Activated CD8-positive, alpha-beta T cell treated with anti-CD3 and anti-CD28 coated beads, Interleukin-2, amount 10 ng/mL, durations not matched to agents 7 days and 5 days (primary cell): ENCODE data around the gene EPN2. TPM values are rescaled to one million over a fixed set of nuclear protein-coding genes. Genes with fewer than 3 reads are reported as not detected.
"Not testable (repeated sequence)": the region's sequence is repeated elsewhere in the genome, so short reads cannot be mapped to it uniquely, and the experiment has no call there.

Experiments
- ATAC-seq: fragments of 150-1000 bp; cut with Tn5 transposase; one replicate; pipeline ENCODE4 v1.10.0; 2021; ENCODE audit warnings: moderate library complexity
- CTCF ChIA-PET: fragments of 350-600 bp; sonication (Branson Sonifier 250); formaldehyde crosslinking; loops from one replicate; lab custom pipeline; 2021; ENCODE audit warnings: antibody characterized with exemption; lab: Charles Lee
- POLR2A ChIA-PET: fragments of 350-600 bp; sonication (Branson Sonifier 250); formaldehyde crosslinking; loops from one replicate; lab custom pipeline; 2021; ENCODE audit warnings: antibody characterized with exemption; lab: Charles Lee
- DNase-seq: peaks from one replicate; pipeline ENCODE4 v3.0.0-alpha.2; 2020
- H3K27ac Mint-ChIP-seq: one replicate; pipeline ENCODE4 v1.8.0; 2021; ENCODE audit warnings: mild to moderate bottlenecking, mixed read lengths
- H3K27me3 Mint-ChIP-seq: one replicate; pipeline ENCODE4 v1.8.0; 2021; ENCODE audit warnings: low read depth, mixed read lengths
- H3K36me3 Mint-ChIP-seq: one replicate; pipeline ENCODE4 v1.8.0; 2021; ENCODE audit warnings: low read depth, mixed read lengths
- H3K4me1 Mint-ChIP-seq: one replicate; pipeline ENCODE4 v1.8.0; 2021; ENCODE audit warnings: low read depth, mixed read lengths
- H3K4me3 Mint-ChIP-seq: one replicate; pipeline ENCODE4 v1.8.0; 2021; ENCODE audit warnings: mild to moderate bottlenecking, mixed read lengths
- H3K9me3 Mint-ChIP-seq: one replicate; pipeline ENCODE4 v1.8.0; 2022; ENCODE audit warnings: mixed read lengths; ENCODE audit not compliant: insufficient read depth
- total RNA-seq, 2 experiments: library from RNA; stranded (reverse); gene quantifications; one replicate each; pipeline ENCODE4 v1.2.3, GENCODE V29; 2021

EPN2 gene
- total RNA-seq, 2 experiments from 2014 or later: 2.8 to 3.1 TPM

DNA sequence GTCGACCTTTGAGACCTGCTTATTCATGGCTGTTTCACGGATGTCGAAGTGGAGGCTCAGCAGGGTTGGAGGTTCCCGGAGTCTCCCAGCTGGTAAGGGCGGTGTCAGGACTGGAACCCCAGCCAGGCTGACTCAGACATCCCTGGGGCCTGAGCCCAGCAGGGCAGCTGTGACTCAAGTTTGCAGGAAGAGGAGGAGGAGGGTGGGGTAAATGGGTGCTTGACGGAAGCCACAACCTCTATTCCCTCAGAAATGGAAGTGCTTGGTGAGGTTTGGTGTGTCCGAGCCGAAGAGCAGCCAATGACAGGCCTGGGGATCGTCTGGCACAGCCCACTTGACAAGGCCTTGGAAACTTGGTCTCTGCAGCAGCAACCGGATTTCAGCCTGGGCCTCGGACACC lies 17.8 kb upstream of the EPN2 start:
- H3K27me3 Mint-ChIP-seq, ATAC-seq, H3K4me1 Mint-ChIP-seq, DNase-seq, CTCF ChIA-PET, H3K36me3 Mint-ChIP-seq, H3K4me3 Mint-ChIP-seq, H3K9me3 Mint-ChIP-seq, H3K27ac Mint-ChIP-seq, POLR2A ChIA-PET: not testable (repeated sequence)

- DNase-seq, POLR2A ChIA-PET, H3K9me3 Mint-ChIP-seq, H3K36me3 Mint-ChIP-seq, H3K27ac Mint-ChIP-seq, H3K4me1 Mint-ChIP-seq, H3K27me3 Mint-ChIP-seq, ATAC-seq, CTCF ChIA-PET, H3K4me3 Mint-ChIP-seq: not testable (repeated sequence)
Observed at GRCh38 chr17:19220195-19220594, 17.0 kb upstream of the EPN2 start.

GRCh38 chr17:19226610-19227588 lies 10.3 kb upstream of the EPN2 start:
- H3K4me1 Mint-ChIP-seq, H3K4me3 Mint-ChIP-seq, POLR2A ChIA-PET, H3K27me3 Mint-ChIP-seq, H3K27ac Mint-ChIP-seq, CTCF ChIA-PET, H3K9me3 Mint-ChIP-seq, H3K36me3 Mint-ChIP-seq, ATAC-seq, DNase-seq: not testable (repeated sequence)

DNA sequence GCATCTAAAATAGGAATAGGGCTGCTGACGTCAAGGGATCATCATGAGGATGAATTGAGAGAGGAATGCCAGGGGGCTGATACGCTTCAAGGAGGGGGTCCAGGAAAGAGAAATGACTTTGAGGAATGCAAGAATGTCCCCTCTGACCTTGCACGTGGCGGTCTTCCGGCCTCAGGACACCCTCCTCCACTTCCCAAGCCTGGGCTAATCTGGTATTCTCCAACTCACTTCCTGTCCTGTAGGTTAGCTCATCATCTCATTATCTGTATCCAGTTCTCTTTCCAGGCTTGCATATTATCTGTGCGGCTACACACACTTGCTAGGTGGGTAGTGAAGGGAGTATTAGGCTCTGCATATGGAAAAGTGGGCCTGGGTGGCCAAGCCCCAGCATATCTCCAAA lies 2.5 kb upstream of the EPN2 start:
- H3K4me3 Mint-ChIP-seq, ATAC-seq, CTCF ChIA-PET, H3K9me3 Mint-ChIP-seq, H3K4me1 Mint-ChIP-seq, H3K27ac Mint-ChIP-seq, H3K36me3 Mint-ChIP-seq, POLR2A ChIA-PET, DNase-seq: not testable (repeated sequence)
- peaks cover 13% of the 10 kb centered on the region for H3K27me3 Mint-ChIP-seq

GRCh38 chr17:19236351-19237138 lies 621 bp upstream of the EPN2 start:
- H3K4me1 Mint-ChIP-seq, H3K36me3 Mint-ChIP-seq, DNase-seq, H3K4me3 Mint-ChIP-seq, H3K27ac Mint-ChIP-seq, POLR2A ChIA-PET, H3K9me3 Mint-ChIP-seq, CTCF ChIA-PET: not testable (repeated sequence)
- peaks cover 18% of the 10 kb centered on the region for H3K27me3 Mint-ChIP-seq
- peak; percentile 67 for ATAC-seq

DNA sequence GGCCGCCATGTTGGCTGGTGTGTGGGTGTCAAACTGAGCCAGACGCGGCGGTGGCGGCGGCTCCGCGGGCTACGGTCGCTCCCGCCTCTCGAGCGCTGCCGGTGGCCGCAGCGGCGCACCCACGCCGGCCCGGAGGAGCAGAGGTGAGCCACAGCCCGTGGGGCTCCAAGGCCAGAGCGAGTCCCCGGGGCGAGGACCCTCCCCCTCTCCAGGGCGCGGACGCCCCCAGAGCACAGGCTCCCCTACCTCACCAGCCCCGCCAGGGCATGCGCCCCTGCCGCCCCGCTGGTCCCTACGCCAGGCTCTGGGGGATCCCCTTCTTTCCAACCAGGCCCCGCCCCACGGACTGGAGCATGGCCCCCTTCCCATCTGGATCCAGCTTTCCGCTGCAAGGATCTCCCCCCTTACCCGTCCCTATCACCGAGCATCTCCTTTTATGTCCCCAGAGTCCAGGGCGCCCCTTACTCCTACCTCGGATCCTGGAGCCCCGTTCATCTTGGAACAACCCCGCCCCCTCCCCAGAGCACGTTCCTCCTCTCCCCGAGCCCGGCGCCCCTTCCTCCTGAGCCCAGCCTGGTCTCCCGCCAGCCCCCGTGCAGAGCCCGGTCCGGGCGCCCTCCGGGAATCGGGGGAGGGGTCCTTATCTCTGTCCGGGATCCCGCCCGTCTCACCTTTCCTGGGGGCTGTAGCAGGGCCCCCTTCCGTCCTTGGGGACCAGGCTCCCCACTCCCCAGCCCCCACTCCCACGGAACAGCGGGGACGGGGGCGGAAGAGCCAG lies 412 bp downstream of the EPN2 start:
- ATAC-seq (peak; percentile 81), DNase-seq (no peak)
- Mint-ChIP-seq H3K36me3 (no peaks in the 10 kb centered on the region), H3K27ac (no peak overlapping the region), H3K27me3 (peaks cover 20% of the 10 kb centered on the region), H3K4me1 (peaks cover 5% of the 10 kb centered on the region), H3K9me3 (no peaks in the 10 kb centered on the region), H3K4me3 (peak overlapping the region; percentile 64)
- POLR2A ChIA-PET: no interaction called here
- CTCF ChIA-PET: no interaction called here

DNA sequence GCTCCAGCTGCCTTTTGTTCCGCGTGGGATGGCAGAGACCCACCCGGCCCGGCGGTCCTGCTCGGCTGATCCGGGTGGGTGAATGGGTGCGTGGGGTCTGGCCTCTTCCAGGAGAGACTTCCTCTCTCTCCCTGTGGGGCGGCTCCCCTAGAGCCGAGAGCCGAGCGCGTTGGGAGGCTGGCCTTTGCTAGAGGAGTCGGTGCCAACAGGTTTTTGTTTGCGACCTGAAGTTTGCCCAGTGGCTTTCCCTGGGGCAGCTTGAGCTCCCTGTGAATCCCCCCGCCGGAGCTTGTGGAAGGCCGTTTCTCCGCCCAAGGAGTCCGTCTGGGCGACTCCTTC lies 970 bp downstream of the EPN2 start:
- DNase-seq (no peak), ATAC-seq (no peak)
- peak overlapping the region; percentile 64 for H3K4me3 Mint-ChIP-seq
- H3K4me1 Mint-ChIP-seq: peaks cover 5% of the 10 kb centered on the region
- peaks cover 20% of the 10 kb centered on the region for H3K27me3 Mint-ChIP-seq
- no peaks in the 10 kb centered on the region for H3K36me3 Mint-ChIP-seq
- H3K27ac Mint-ChIP-seq: no peak overlapping the region
- ChIA-PET POLR2A (no interaction called here), CTCF (no interaction called here)
- H3K9me3 Mint-ChIP-seq: no peaks in the 10 kb centered on the region

GRCh38 chr17:19239544-19239943 lies 2.4 kb downstream of the EPN2 start:
- Mint-ChIP-seq H3K4me3 (no peak overlapping the region), H3K9me3 (no peaks in the 10 kb centered on the region), H3K36me3 (no peaks in the 10 kb centered on the region), H3K4me1 (peaks cover 5% of the 10 kb centered on the region), H3K27ac (no peak overlapping the region), H3K27me3 (peaks cover 20% of the 10 kb centered on the region)
- DNase-seq (no peak), ATAC-seq (no peak)
- POLR2A ChIA-PET: no interaction called here
- CTCF ChIA-PET: no interaction called here

DNA sequence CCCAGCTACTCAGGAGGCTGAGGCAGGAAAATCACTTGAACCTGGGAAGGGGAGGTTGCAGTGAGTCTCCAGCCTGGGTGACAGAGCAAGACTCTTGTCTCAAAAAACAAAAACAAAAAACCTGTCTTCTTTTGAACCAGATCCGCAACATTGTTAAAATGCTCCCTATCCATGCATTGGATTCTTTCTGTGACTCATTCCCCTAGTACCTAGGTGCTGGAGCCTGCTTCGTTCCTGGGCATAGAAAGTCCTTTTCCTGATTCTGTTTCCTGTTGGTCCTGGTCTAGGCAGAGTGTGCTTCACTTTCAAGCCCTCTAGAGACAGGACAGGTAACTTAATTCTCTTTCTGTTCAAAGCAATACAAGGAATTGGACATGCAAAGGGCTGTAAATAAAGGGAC lies 5.2 kb downstream of the EPN2 start:
- CTCF ChIA-PET: no interaction called here
- no peak overlapping the region for H3K27ac Mint-ChIP-seq

DNA sequence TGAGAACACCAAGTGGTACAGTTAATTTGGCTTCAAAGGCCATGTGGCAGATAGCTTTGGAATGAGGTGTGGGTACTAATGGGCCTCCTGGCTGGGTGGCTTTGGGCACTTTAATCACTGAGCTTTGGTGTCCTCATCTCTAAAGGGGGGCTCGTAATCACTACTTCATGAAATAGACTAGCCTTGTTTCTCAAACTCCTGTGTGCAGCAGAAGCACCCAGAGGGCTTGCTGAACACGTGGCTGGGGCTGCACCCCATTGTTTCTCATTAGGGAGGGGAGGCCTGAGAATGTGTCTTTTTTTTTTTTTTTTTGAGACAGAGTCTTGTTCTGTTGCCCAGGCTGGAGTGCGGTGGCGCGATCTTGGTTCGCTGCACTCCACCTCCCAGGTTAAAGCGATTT lies 5.8 kb downstream of the EPN2 start:
- ATAC-seq: no peak
- ChIA-PET POLR2A (no interaction called here), CTCF (no interaction called here)
- Mint-ChIP-seq H3K4me1 (peaks cover 4% of the 10 kb centered on the region), H3K27ac (no peak overlapping the region), H3K4me3 (no peak overlapping the region), H3K9me3 (no peaks in the 10 kb centered on the region), H3K36me3 (no peaks in the 10 kb centered on the region), H3K27me3 (peaks cover 27% of the 10 kb centered on the region)
- no peak for DNase-seq

More for the DNA sequence above, 5.2 kb downstream of the EPN2 start:
- Mint-ChIP-seq H3K9me3 (no peaks in the 10 kb centered on the region), H3K27me3 (peaks cover 26% of the 10 kb centered on the region), H3K4me1 (peaks cover 5% of the 10 kb centered on the region), H3K4me3 (no peak overlapping the region), H3K36me3 (no peaks in the 10 kb centered on the region)
- DNase-seq (no peak), ATAC-seq (no peak)
- POLR2A ChIA-PET: interaction anchor here (0.7 kb wide), 1 partner anchor 81 kb away, joined by 3 read pairs; no protein-coding TSS in a partner anchor

DNA sequence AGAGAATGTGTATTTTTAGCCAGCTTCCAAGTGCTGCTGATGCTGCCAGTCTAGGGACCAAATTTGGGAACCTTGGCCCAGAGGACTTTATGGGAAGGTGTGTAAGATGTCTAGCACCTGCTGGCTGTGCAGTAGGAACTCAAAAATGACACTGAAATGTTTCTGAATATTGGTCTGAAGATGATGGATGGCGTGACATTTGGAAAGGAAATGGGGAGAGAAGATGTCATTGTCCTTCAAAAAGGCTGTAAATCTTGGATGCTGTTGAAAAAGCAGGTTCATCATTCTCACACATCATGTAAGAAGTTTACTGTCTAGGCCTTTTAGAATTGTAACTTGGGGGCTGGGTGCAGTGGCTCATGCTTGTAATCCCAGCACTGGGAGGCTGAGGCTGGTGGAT lies 6.7 kb downstream of the EPN2 start:
- DNase-seq (no peak), ATAC-seq (no peak)
- no peaks in the 10 kb centered on the region for H3K9me3 Mint-ChIP-seq
- ChIA-PET CTCF (no interaction called here), POLR2A (no interaction called here)
- no peak overlapping the region for H3K4me3 Mint-ChIP-seq
- H3K27me3 Mint-ChIP-seq: peaks cover 26% of the 10 kb centered on the region
- H3K27ac Mint-ChIP-seq: no peak overlapping the region
- no peaks in the 10 kb centered on the region for H3K4me1 Mint-ChIP-seq
- H3K36me3 Mint-ChIP-seq: no peaks in the 10 kb centered on the region
